HEK293T (cell line): Measurements from ENCODE around the gene TRH.

ENCODE experiments used
- BHLHE40 ChIP-seq: fragments of 450-650 bp; IDR thresholded peaks from 2 replicates; pipeline ENCODE4 v1.6.1; 2016; ENCODE audit warnings: mild to moderate bottlenecking, moderate library complexity, borderline replicate concordance
- CTBP1 ChIP-seq: fragments of 450-650 bp; IDR thresholded peaks from 2 replicates; pipeline ENCODE4 v1.6.1; 2016; ENCODE audit warnings: borderline replicate concordance
- FOXA1 ChIP-seq: fragments of 450-650 bp; IDR thresholded peaks from 2 replicates; pipeline ENCODE4 v1.6.1; 2016; ENCODE audit warnings: mild to moderate bottlenecking
- PKNOX1 ChIP-seq: fragments of 450-650 bp; IDR thresholded peaks from 2 replicates; pipeline ENCODE4 v1.6.1; 2016
- SP1 ChIP-seq: fragments of 450-650 bp; IDR thresholded peaks from 2 replicates; pipeline ENCODE4 v1.6.1; 2017

- TF ChIP-seq PKNOX1 = no peak
- no peak for TF ChIP-seq BHLHE40
- TF ChIP-seq SP1 = no peak
- no peak for TF ChIP-seq FOXA1
- TF ChIP-seq CTBP1 = no peak
These were observed 9.6 kb downstream of the TRH start for GRCh38 chr3:129984125-129984524.
